ENCODE results near the gene CLIC4.
"Not testable (repeated sequence)": the region's sequence is repeated elsewhere in the genome, so short reads cannot be mapped to it uniquely, and the experiment has no call there.

The CLIC4 gene

DNA sequence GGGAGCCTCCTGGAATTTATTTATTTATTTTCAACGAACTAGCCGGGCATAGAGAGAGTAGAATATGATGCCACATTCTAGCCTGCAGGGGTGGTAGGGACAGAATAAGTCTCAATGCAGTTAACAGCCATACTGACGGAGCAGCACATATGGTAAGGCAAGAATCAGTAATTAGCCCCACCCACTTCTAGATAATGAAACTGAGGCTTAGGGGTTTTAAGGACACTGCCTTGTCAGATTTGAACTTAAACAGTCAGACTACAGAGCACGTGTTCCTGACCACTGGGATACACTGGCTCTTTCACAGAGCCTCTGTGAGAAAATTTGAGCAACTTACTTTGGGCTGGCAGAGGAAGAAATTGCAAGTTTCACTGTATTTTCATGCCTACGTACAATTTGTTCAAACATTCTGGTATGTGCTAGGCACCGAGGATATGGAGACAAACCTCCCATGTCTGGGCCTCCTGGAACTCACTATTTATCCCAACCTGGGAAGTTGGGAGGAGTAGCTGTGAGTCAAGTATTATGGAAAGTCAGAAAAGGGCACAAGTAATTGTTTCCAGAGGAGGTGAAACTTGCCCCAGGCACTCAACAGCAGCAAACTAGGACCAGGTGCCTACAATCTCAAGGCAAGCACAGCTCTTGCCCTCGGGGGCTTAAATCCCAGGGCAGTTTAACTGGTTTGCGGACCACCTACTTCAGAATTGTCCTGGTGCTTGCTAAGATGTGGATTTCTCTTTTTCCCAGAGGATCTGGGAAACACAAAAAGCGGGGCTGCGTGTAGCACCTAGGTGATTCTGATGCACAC, 1.6 kb upstream of the CLIC4 start:
- in situ Hi-C loops (cut with MboI; ENCODE audit: low sequenced_read_pairs): no loop called here

DNA sequence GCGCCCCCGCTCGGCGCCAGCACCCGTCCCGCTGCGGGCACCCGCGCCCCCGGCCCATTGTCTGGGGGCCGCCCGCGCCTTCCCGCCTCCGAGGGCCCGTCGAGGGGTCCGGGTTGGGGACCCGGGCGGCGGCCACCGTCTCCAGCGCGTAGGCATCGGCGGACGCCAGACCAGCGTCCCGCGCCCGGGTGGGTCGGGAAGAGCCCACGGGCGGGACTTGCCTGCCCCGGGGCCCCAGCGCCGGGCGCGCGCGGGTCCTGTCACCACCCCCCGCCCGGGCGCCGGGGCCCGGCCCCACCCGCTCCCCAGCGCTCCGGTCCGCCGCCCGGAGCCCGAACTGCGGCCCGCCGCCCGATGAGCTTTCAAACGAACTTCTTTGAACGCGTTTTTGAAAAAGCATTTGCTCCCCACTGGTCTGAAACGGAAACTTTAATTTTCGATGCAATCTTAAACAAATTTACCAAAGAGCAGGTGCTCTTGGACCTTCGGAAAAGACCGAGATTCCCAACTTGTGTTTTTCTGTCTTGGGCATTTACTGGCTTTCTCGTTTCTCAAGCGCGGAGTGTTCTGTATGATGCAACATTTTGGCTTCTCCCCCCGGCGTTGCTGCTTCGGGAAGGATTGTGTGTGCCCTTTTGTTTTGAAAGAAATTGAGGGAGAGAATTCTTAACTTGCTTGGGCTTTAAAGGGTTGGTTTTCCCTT, 615 bp downstream of the CLIC4 start:
- in situ Hi-C loops (cut with MboI; ENCODE audit: low sequenced_read_pairs): no loop called here

DNA sequence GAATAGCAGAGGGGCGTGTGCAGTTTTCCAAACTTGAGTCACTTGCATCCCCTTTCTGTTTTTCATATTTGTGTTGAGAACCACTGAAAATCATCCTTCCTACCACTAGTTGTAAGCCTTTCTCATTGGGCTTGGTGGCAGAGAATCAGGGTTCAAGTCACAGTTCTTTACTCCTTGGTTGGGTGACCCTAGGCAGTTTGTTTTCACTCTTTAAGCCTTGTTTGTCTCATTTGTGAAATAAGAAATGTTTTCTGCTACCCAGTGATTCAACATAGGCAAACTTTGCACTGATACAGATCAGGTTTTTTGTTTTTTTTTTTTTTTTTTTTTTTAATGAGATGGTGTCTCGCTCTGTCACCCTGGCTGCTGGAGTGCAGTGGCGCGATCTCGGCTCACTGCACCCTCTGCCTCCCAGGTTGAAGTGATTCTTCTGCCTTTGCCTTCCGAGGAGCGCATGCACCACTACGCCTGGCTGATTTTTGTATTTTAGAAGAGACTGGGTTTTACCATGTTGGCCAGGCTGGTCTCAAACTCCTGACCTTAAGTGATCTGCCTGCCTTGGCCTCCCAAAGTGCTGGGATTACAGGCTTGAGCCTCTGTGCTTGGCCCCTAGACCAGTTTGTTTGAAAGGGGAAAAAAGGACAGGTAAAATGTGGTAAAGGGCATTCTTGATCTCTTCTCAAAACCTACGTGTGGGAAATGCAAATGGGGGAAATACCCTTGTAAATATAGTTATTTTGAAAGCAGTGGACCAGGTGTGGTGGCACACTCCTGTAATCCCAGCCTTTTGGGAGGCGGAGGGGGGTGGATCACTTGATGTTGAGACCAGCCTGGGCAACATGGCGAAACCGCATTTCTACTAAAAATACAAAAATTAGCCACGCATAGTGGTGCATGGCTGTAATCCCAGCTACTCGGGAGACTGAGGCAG, 3.2 kb downstream of the CLIC4 start:
- in situ Hi-C loops (cut with MboI; ENCODE audit: low sequenced_read_pairs): no loop called here

DNA sequence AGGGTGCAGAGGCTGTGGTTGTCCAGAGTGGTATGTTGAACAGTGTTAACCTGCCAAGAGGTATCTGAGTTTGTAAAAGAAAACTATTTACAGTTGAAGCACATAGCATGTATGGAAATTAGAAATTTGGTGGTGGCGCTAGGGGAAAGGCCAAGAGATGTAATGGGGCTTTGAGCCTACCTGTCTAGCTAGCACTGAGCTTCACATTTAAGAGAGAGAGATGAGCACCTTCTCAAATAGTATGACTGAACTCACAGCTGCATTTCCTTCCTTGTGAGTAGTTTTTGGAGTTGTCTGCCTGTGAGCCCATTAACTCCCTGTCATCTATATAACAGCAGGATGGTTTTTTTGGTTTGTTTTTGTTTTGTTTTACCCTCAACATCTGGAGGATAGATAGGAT, 4.0 kb downstream of the CLIC4 start:
- in situ Hi-C loops (cut with MboI; ENCODE audit: low sequenced_read_pairs): no loop called here

GRCh38 chr1:24749886-24750285, 4.6 kb downstream of the CLIC4 start:
- in situ Hi-C loops (cut with MboI; ENCODE audit: low sequenced_read_pairs): no loop called here

- in situ Hi-C loops (cut with MboI; ENCODE audit: low sequenced_read_pairs): no loop called here
Measured at GRCh38 chr1:24751833-24752232, 6.6 kb downstream of the CLIC4 start.

DNA sequence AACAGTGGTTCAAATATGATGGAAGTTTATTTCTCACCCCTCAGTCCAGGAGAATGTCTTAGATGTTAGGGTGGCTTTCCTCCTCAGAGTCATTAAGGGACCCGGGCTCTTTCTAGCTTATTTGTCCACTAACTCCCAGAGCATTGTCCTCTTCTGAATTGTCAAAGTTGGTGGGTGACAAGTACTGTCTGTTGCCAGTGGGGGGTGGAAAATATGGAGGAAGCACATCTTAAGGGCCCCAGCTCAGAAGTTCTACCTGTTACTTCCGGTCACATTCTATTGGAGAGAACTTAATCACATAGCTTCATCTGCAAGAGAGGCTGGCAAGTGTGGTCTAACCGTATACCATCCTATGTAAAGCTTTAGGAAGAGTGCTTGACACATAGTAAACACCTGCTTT, 7.1 kb downstream of the CLIC4 start:
- in situ Hi-C loops (cut with MboI; ENCODE audit: low sequenced_read_pairs): no loop called here

GRCh38 chr1:24754229-24754628, 9.0 kb downstream of the CLIC4 start:
- in situ Hi-C loops (cut with MboI; ENCODE audit: low sequenced_read_pairs): no loop called here

DNA sequence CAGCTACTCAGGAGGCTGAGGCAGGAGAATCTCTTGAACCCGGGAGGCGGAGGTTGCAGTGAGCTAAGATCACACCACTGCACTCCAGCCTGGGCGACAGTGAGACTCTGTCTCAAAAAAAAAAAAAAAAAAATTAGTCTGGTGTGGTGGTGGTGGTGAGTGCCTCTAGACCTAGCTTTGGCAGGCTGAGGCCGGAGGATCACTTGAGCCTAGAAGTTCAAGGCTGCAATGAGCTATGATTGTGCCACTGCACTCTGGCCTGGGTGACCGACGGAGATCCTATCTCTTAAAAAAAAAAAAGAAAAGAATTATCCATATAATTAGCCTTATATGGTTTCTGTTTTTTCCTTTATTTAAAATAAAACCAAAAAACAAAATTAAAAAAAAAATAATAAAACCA, 10.1 kb downstream of the CLIC4 start:
- in situ Hi-C loops (cut with MboI; ENCODE audit: low sequenced_read_pairs): not testable (repeated sequence)

- in situ Hi-C loops (cut with MboI; ENCODE audit: low sequenced_read_pairs): no loop called here
Measured at GRCh38 chr1:24756395-24756794, 11.1 kb downstream of the CLIC4 start.

GRCh38 chr1:24759492-24759891, 14.2 kb downstream of the CLIC4 start:
- in situ Hi-C loops (cut with MboI; ENCODE audit: low sequenced_read_pairs): no loop called here

DNA sequence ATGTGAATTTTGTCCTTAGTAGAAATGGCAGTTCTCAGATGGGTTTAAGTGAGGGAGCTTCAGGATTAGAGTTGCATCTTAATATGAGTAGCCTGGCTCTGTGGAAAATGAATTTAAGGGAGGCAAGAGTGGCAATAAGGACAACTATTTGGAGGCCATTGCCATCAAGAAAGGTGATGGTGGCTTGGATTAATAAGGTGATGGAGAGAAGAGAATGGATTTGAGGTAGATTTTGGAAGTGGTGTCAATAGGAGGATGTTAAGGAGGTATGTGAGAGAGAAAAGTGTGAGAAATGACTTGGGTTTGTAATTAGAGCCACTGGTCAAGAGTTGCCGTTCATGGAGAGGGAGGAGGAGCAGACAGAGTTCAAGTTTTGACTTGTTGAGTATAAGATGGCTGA, 16.3 kb downstream of the CLIC4 start:
- in situ Hi-C loops (cut with MboI; ENCODE audit: low sequenced_read_pairs): no loop called here

DNA sequence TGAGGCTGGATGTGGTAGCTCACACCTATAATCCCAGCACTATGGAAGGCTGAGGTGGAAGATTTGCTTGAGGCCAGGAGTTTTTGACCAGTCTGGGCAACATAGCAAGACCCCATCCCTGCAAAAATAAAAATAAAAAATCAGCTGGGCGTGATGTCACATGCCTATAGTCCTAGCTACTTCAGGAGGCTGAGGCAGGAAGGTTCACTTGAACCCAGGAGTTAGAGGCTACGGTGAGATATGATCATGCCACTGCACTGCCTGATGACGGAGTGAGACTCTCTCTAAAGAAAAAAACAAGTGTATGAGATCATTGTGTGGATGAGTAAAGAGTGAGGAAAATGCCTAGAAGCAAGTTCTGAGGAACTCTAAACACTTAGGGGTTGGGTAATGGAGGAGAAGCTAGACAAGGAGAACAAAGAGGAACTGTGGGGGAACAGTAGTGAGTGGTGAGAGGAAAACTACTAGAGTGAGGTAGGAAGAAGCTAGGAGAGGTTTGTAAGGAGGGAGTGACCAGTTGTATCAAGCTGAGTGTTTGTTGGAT, 17.0 kb downstream of the CLIC4 start:
- in situ Hi-C loops (cut with MboI; ENCODE audit: low sequenced_read_pairs): no loop called here

- in situ Hi-C loops (cut with MboI; ENCODE audit: low sequenced_read_pairs): no loop called here
Measured at GRCh38 chr1:24763671-24764070, 18.4 kb downstream of the CLIC4 start.

- in situ Hi-C loops (cut with MboI; ENCODE audit: low sequenced_read_pairs): no loop called here
Measured at GRCh38 chr1:24764439-24764838, 19.2 kb downstream of the CLIC4 start.

DNA sequence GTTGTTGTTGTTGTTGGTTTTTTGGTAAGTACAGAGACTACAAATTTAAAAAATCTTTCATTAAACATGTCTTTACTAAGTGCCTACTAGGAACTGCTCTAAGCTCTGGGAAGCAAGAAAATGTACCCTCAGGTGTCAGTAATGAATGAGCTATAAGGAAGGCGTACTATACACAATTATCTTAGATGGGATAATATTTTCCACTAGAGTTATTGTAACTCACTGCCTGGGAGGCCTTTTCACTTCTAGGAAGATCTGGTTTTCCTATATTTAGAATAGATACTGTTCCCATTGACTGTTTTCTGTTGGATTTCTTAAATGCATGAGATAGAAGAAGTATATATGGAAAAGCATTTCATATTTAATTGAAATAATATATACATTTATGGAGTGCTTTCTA, 19.6 kb downstream of the CLIC4 start:
- in situ Hi-C loops (cut with MboI; ENCODE audit: low sequenced_read_pairs): no loop called here

- in situ Hi-C loops (cut with MboI; ENCODE audit: low sequenced_read_pairs): no loop called here
Measured at GRCh38 chr1:24765308-24765988, 20.2 kb downstream of the CLIC4 start.

DNA sequence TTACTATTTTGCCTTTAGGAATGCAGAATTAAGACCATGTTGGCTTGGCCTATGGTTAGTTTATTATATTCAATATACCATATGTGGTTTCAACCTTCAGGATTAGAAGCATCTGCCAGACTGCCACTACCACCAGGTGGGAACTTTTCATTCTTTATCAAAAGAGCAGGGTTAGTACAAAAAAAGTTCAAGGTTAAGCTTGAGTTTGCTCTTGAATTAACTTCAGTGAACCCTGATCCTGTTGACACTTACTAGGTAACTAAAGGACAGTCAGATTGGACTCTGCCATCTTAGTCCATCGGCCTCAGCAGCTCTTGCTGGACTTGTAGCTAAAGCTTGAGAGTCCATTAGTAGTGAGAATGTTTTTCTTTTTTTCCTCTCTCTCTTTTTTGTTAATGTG, 22.1 kb downstream of the CLIC4 start:
- in situ Hi-C loops (cut with MboI; ENCODE audit: low sequenced_read_pairs): no loop called here

DNA sequence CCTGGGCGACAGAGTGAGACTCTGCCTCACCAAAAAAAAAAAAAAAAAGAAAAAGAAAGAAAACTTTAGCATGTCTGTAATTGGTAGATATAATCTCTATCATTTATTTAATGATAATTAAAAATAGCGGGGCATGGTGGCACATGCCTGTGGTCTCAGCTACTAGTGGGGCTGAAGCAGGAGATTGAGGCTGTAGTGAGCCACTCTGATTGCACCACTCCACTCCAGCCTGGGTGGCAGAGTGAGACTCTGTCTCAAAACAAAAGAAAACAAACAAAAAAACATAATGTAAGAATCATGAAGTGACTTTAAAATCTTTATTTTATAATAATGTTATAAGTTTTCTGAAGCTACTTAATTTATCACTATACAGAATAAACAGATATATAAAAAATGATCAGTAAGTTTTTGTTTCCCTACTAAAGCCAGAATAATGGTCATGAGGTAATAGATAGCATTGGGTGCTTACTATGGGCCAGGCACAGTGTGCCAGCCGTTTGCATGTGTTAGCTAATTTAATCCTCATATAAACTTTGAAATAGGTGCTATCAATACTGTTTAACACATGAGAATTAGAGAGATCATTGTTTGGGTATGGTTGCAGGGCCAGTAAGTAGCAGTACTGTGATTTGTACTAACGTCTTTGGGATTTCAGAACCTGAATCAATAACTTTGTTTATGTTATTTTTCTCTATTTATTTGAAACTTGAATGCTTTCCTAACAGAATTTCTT, 23.8 kb downstream of the CLIC4 start:
- in situ Hi-C loops (cut with MboI; ENCODE audit: low sequenced_read_pairs): no loop called here

Measured in HL-60/S4 treated with retinoic acid at 250 ng/mL for 4 days and 3 days (cell line).